HG02870 (cell line): ENCODE results near the gene PTGES2.

Experiments
- ATAC-seq: cut with Tn5 transposase; IDR thresholded peaks from one replicate; pipeline ENCODE4 v1.9.1; 2021; ENCODE audit warnings: mild to moderate bottlenecking, moderate library complexity; ENCODE audit not compliant: unreplicated experiment

PTGES2 gene

DNA sequence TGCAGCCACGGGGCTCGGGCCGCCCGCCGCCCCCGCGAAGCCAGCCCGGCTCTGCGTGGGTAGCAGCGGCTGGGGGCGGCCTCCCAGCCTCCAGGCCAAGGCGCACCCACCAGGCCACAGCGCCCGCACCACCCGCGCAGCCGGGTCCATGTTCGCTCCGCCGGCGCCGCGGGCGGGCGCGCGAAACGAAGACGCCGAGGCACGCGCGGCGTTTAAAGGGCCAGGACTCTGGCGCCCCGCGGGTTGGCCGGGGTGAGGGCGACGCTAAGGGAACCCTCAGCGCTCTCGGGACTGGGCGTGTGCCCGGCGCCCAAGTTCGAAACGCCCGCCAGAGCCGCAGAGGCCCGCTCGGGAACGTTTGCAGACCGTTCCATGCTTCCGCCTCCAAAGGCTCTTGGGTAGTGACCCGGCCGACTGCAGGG, at the start of gene PTGES2:
PTGES2 (minus strand) TSS at position 162 of the 422 bp plus-strand sequence; CDS start at position 150, 12 bp downstream.
- peak; percentile 47 for ATAC-seq

DNA sequence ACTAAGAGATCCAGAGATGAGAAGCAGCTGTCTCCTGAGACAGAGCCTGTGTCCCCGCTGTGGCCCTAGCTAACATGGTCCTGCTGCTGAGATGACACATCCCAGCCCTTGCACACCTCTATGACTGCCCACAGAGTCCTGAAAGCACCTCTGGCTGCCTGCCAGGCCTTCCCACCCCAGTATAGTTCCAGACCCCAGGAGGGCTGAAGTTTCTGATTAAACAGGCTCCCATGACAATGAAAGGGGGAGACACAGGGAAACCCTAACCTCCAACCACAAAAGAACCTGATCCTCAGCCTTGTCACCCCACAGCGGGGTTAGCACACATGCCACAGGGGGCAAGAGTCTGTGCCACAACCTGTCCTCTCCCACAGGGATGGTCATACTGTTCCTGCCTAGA, 48.2 kb upstream of the PTGES2 start:
- ATAC-seq: no peak

DNA sequence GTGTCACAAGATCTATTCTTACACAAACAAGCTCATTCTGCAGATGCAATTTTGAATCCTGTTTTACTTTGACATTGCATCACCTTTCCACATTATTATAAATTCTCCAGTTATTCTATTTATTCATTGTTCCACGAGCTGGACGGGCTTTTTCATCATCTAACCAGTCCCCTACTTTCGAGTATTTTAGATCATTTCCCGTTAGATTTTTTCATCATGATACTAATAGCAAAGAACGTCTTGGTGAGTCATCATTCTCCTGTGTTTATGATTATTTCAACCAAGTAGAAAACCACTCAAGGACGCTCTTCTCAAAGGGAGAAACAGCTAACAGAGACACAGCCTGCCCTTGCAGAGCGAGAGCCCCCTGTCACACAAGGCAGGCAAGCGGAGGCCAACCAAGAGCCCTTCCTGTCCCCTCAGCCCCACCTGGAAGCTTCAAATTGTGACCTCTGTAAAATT, 47.6 kb upstream of the PTGES2 start:
- no peak for ATAC-seq

DNA sequence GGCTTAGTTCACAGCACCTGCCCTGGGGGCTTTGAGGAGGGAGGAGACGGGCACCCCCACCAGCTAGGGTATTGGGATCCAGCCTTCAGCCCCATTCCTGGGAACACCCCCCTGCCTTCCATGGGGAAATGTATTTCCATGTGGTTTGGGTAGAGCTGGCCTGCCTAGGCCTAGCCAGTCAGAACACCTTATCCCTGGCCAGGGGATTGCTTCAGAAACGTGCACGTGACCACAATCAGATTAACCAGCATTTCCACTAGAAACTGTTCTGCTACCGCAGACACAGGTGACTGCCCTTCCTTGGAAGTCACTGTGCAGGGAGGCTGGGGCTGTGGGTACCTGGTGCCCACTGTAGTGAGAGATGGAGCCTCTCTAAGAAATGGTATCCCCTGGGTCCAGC, 46.5 kb upstream of the PTGES2 start:
- no peak for ATAC-seq

DNA sequence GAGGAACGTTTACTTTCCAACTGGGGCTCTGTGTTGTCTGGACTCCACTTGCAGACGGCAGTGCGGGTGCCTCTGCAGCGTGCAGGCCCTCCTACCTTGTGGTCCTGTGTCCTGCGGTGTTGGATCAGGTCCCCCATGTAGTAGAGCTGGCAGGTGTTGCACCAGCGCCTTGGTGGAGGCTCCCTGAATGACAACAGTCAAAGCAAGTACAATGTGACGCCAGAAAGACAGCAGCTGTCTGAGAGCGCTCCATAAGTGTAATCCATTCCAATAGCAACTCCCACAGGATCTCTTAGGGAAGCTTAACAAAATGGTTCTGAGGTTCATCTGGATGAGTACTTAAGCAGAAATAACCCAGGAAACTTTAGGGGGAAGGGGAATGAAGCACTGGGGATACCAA, 42.4 kb upstream of the PTGES2 start:
- ATAC-seq: no peak

DNA sequence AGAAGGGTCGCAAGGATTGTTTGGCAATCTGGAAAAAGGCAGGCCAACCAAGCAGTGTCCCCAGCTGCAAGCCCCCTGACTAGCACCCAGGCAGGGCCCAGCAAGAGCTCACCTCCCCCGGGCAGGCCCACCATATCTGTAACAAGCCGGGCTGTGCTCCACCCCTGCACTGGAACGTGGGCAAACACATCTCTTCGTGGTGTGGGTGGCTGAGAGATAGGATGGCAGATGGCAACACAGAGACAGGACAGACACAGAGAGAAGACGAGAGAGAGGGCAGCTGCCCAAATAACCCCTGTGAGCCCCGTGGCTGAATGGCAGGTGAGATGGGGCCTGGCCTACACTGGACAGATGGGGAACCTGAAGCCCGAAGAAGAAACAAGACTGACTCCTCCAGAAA, 42.0 kb upstream of the PTGES2 start:
- no peak for ATAC-seq

DNA sequence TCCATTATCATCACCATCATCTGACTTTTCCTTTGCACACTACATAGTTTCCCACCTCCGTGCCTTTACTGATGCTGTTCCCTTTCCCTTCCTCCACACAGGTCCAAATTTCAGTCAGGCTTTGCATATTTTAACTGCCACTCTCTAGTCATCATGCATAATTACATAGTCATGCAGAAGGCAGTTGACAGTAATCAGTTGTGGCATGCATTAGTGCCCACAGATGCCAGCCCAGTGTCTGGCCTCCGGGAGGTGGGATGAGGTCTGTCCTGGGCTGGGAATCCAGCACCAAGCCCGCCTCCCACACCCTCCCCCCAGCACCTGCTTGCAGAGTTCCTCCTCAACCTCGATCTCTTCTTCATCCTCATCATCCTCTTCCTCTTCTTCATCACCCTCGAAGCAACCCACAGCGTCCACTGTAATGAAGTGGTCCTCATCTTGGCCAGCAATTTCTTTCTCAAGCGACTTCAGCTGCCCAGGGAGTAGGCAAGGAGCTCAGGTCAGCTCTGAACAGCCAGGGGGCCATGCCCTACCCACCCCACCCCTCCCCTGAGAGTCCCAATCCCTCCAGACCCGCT, 41.3 kb upstream of the PTGES2 start:
- no peak for ATAC-seq

DNA sequence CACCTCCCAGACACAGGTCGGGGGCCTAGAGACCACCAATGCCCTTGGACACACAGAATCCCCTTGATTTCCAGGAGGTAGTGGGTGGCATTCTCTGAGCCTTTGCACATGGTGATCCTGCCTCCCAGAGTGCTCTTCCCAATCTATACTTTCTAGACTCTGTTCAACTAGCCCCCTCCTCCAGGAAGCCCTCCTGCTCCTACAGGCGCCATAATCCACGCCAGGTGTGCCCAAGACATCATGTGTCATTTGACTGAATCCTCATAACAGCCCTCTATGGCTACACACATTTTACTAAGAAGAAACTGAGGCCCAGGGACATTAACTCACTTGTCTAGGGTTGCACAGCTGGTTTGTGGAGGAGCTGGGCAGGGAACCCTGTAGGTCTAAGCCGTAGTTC, 39.7 kb upstream of the PTGES2 start:
- ATAC-seq: no peak

DNA sequence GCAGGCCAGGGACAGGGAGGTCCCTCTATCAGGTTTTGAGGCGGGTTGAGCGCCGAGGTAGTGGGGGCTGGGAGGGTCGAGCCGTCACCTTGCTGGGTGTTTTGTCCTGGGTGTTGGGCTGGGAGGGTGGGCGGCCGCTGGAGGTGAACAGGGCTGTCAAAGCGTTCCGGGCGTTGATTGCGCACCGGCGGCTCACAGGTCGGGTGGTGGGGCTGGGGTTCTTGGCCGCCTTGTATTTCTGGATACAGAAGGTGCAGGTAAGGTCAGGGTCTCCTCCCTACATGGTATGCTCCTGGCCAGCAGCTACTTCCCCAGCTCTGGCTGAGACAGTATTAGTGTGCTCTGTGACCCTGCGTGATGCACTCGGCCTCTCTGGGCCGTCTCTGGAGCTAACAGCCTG, 38.6 kb upstream of the PTGES2 start:
- no peak for ATAC-seq

DNA sequence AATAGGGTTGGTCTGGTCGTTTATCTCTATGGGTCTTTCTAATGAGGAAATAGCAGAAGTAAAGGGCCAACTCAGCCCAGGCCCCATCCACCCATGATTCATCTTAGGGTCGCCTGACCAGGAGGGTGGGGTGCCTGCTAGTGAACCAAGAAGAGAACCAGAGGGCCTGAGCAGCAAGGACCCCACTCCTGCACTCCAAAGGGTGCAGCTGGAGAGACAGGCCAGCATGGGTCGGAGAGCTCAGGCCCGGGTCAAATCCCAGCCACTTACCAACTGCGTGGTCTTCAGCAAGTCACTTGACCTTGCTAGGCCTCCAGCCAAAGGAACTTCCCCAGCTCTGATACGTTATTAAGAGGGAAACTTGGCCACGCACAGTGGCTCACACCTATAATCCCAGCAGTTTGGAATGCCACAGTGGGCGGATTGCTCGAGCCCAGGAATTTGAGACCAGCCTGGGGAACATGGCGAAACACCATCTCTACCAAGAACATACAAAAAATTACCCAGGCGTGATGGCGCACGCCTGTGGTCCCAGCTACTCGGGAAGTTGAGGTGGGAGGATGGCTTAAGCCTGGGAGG, 36.9 kb upstream of the PTGES2 start:
- ATAC-seq: no peak

DNA sequence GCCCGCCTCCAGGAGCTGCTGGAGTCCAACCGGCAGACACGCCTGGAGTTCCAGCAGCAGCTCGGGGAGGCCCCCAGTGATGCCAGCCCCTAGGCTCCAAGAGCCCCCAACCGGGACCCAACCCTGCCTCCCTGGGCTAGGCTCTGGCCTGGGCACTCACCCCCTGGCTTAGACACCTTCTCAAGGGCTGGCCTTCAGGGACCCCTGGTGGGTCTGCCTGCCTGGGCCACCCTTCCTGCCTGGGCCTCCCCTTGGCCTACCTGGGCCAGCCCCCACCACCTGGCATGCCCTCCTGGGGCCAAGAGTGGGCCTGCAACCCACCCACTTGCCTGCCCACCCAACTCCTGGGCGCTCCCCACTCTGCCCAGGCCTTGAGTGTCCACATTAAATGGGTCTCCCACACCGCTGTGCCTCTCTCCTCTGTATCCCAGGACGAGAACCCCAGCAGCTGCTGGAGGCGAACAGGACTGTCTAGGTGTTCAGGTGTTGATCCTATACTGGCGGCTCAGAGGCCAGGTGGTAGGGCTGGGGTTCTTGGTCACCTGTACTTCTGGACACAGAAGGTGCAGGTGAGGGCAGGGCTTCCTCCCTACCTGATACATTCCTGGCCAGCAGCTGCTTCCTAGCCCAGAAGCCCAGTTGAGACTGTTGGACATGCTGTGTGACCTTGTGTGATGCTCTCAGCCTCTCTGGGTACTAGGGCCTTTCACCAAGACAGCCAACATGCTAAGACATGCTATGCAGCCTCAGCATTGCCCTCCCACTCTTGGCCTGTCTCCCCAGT, 36.2 kb upstream of the PTGES2 start:
- no peak for ATAC-seq

DNA sequence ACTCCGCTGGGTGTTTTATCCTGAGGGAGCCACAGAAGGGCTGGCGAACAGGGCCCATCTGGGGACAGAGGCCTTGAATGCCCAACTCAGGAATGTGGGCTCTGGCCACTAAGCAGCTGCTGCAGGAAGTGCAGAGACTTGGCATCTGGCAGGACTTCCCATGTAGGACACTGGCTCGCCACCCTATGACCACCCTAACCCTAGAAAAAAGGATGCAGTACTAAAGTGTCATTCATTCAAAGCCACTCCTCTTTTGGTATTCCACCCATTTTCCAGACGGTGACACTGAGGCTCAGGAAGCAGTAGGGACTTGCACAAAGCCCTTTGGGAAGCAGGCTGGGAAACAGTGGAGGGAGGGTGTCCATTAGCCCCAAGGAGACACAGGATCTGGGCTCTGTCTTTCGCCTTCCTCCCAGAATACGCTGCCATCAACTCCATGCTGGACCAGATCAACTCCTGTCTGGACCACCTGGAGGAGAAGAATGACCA, 35.5 kb upstream of the PTGES2 start:
- no peak for ATAC-seq

DNA sequence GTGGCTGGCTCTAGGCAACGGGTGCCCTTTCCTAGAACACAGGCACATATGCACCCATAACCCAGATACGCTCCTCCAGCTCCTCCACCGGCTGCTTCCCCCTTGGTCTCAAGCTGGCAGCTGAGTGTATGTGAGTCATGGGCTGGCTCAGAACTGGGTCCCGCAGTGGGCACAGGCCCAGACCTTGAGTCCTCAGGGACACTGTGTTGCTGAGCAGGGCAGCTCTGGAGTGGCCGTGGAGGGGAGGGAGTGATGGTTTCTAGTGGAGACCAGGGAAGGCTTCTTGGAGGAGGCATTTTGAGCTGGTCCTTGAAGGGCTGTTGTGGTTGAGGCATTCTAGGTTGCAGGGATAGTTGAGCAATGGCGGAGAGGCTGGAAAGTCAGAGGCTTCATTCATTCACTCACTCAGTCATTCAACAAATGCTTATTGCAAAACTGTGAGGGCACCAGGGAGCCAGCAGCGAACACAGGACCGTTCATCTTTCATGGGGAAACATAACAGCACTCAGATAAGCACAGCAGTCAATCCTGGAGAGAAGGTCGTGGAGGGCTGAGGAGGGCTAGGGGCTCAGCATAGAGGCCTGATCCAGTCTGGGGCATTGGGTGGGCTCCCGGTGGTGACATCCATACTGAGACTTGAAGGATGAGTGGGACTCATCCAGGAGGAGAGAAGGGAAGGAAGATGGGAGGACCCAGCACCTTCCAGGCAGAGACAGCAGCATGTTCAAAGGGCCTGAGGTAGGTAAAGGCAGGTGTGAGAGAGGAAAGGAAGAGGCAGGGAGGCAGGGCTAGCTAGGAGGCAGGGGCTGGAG, 34.9 kb upstream of the PTGES2 start:
- no peak for ATAC-seq

DNA sequence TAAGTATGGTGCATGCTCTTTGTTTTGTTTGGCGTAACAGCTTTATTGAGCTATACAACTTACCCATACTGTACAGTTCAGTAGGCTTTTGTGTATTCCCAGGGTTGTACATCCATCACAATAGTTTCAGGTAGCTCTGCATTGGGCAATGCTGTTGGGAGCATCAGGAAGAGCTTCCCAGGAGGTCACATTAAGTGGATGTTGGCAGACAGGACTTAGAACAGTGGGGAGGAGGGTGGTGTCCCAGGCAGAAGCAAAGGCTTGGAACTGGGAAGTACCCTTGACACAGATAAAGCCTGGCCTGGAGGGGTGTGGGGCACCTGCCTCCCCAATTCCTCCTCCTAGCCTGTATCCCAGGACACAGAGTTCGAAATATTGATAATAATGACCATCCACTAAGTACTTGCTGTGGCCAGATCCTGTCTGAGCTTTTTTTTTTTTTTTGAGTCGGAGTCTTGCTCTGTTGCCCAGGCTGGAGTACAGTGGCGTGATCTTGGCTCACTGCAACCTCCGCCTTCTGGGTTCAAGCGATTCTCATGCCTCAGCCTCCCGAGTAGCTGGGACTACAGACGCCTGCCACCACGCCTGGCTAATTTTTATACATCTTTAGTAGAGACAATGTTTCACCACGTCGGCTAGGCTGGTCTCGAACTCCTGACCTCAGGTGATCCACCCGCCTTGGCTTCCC, 33.8 kb upstream of the PTGES2 start:
- ATAC-seq: no peak

DNA sequence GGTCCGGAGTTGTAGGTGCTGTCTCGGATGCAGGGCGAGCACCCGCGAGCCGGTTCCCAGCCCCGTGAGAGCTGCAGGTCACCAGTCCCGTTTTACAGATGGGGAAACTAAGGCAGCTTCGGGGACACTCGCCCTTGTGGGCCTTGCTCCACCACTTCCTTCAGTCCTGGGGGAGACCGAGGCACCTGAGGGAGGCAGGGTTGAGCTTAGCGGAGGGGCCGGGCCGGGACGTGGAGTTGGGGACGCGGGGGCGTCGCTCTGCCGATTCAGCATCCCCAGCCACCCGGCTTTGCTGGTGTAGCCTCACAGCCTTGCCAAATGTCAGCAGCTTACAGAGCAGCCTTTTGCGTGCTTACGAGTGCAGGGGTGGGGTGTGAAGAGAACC, 33.1 kb upstream of the PTGES2 start:
- ATAC-seq: no peak

DNA sequence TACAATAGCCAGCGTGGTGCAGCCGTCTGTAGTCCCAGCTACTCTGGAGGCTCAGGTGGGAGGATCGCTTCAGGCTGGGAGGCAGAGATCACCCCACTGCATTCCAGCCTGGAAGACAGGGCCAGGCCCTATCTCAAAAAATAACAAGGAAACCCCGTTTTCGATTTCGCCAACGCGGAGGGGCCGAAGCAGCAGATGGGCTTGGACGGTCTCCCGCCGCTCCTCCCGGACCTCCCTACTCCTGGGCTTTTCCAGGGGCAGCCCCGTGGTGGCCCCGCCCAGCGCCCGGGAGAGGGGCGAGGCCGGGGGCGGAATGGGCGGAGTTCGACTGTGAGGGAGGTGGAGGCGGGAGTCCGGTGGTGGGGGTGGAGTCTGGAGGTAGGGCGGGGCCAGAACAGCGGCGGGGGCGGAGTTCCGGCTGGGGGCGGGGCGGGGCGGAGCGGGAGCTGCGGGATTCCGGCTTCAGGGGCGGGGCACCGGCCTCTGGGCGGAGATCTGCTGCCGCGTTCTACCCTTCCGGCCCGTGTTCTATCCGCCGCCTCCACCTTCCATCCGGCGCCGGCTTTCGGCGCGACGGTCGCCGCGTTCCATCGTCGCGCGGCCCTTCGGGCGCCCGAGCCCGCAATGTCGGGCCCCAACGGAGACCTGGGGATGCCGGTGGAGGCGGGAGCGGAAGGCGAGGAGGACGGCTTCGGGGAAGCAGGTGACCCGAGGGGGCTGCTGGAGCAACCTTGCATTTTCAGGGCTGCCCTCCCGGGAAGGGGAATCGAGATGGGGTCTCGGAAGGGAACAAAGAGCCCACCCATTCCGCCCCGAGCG, 32.5 kb upstream of the PTGES2 start, which contains the start of gene BBLN:
BBLN (plus strand) TSS at position 482 of the 819 bp plus-strand sequence; CDS start at position 625, 143 bp downstream.
- peak; percentile 71 for ATAC-seq

DNA sequence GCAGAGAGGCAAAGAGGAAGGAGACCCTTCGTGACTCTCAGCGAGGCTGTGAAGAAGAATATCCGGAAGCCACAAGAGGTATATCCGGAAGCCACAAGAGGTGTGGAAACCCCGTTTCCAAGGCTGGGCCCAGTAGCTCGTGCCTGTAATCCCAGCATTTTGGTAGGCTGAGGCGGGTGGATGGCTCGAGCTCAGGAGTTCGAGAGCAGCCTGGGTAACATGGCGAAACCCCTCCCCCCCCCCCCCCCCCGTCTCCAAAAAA, 31.9 kb upstream of the PTGES2 start:
- ATAC-seq: no peak

DNA sequence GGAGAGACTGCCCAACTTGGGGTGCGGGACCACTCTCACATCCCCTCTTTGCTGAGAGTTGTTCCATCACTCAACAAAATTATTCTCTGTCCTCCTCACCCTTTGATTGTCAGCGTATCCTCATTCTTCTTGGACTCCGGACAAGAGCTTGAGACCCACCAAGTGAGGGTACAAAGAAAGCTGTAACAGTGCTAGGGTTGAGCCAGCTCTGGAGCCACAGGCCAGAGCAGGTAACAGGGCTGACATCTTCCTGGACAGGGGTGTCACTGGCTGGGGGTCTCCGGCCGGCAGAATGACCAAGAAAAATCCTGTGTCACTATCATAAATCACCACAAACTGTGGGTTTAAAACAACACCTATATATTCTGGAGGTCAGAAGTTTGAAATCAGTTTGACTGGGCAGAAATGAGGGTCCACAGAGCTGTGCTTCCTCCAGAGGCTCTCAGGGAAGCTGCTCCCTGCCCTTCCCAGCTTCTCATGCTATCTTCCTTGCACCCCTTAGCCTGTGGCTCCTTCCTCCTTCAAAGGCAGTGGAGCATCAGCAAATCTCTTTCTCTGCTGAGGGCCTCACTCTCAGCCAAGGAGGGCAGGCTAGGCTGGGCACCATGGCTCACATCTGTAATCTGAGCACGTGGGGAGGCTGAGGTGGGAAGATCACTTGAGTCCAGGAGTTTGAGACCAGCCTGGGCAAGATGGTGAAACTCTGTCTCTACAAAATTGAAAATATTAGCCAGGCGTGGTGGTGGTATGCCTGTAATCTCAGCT, 28.4 kb upstream of the PTGES2 start:
- no peak for ATAC-seq
